ENCODE measurements around the gene ZAP70. TPM values are rescaled to one million over a fixed set of nuclear protein-coding genes. Genes with fewer than 3 reads are reported as not detected.

The ZAP70 gene
- total RNA-seq, 1 experiment from 2014 or later = not detected

DNA sequence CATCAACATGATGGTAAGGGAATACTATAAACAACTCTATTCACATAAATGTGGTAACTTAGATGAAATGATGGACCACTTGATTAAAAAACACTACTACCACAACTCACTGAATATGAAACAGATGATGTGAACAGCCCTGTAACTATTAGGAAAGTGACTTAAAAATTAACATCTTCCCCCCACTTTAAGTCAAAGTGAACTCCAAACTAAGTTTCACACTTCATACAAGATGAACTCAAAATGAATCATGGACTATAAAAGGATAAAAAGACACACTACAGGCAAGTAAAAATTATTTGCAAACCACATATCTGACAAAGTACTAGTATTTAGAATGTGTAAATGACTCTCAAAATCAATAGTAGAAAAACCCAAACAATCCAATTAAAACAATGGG is 71.6 kb downstream of the ZAP70 start:
- Histone ChIP-seq H4K20me1 (ENCODE audit: insufficient read depth) (no peaks in the 10 kb centered on the region), H3K27me3 (ENCODE audit: insufficient read depth, low read depth) (no peaks in the 10 kb centered on the region), H3K79me2 (ENCODE audit: low read depth) (no peaks in the 10 kb centered on the region), H3K4me2 (no peak overlapping the region), H3K9me3 (ENCODE audit: insufficient read depth, low read depth) (no peaks in the 10 kb centered on the region), H3K27ac (no peak overlapping the region), H3K4me1 (replicated peaks; ENCODE audit: insufficient read depth) (no peaks in the 10 kb centered on the region), H3K36me3 (ENCODE audit: low read depth) (no peaks in the 10 kb centered on the region), H3K4me3 (no peak overlapping the region), H3K9me2 (ENCODE audit: insufficient read depth) (no peaks in the 10 kb centered on the region), H3F3A (ENCODE audit: insufficient read depth, low read depth) (no peaks in the 10 kb centered on the region), H2AFZ (no peak overlapping the region)
- POLR2A ChIA-PET (ENCODE audit: unreplicated experiment) = no interaction called here
- no peak for DNase-seq
- BruUV-seq (replicated peaks) = no TSS peak
- TF ChIP-seq, protein P1, sequence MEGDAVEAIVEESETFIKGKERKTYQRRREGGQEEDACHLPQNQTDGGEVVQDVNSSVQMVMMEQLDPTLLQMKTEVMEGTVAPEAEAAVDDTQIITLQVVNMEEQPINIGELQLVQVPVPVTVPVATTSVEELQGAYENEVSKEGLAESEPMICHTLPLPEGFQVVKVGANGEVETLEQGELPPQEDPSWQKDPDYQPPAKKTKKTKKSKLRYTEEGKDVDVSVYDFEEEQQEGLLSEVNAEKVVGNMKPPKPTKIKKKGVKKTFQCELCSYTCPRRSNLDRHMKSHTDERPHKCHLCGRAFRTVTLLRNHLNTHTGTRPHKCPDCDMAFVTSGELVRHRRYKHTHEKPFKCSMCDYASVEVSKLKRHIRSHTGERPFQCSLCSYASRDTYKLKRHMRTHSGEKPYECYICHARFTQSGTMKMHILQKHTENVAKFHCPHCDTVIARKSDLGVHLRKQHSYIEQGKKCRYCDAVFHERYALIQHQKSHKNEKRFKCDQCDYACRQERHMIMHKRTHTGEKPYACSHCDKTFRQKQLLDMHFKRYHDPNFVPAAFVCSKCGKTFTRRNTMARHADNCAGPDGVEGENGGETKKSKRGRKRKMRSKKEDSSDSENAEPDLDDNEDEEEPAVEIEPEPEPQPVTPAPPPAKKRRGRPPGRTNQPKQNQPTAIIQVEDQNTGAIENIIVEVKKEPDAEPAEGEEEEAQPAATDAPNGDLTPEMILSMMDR (conservative IDR thresholded peaks at IDR 0.05) = no peak
- TF ChIP-seq EZH2 (IDR thresholded peaks at IDR 0.05; ENCODE audit: low read depth) = no peak
- intact Hi-C loops (cut with micrococcal nuclease; ENCODE audit: unreplicated experiment) = no loop called here
- CTCF ChIA-PET = no interaction called here

- Histone ChIP-seq H3K9me3 (ENCODE audit: insufficient read depth, low read depth) (no peaks in the 10 kb centered on the region), H3F3A (ENCODE audit: insufficient read depth, low read depth) (no peaks in the 10 kb centered on the region), H3K4me1 (replicated peaks; ENCODE audit: insufficient read depth) (no peaks in the 10 kb centered on the region), H3K27me3 (ENCODE audit: insufficient read depth, low read depth) (no peaks in the 10 kb centered on the region), H3K79me2 (ENCODE audit: low read depth) (no peaks in the 10 kb centered on the region), H2AFZ (no peak overlapping the region), H3K4me3 (no peak overlapping the region), H4K20me1 (ENCODE audit: insufficient read depth) (no peaks in the 10 kb centered on the region), H3K27ac (no peak overlapping the region), H3K36me3 (ENCODE audit: low read depth) (no peaks in the 10 kb centered on the region), H3K4me2 (no peak overlapping the region), H3K9me2 (ENCODE audit: insufficient read depth) (no peaks in the 10 kb centered on the region)
- CTCF ChIA-PET = no interaction called here
- no TSS peak for BruUV-seq (replicated peaks)
- no peak for DNase-seq
- POLR2A ChIA-PET (ENCODE audit: unreplicated experiment) = no interaction called here
- no peak for TF ChIP-seq EZH2 (IDR thresholded peaks at IDR 0.05; ENCODE audit: low read depth)
- TF ChIP-seq, protein P1 (conservative IDR thresholded peaks at IDR 0.05) = no peak
- intact Hi-C loops (cut with micrococcal nuclease; ENCODE audit: unreplicated experiment) = no loop called here
These were observed 72.4 kb downstream of the ZAP70 start for GRCh38 chr2:97785818-97786217.

DNA sequence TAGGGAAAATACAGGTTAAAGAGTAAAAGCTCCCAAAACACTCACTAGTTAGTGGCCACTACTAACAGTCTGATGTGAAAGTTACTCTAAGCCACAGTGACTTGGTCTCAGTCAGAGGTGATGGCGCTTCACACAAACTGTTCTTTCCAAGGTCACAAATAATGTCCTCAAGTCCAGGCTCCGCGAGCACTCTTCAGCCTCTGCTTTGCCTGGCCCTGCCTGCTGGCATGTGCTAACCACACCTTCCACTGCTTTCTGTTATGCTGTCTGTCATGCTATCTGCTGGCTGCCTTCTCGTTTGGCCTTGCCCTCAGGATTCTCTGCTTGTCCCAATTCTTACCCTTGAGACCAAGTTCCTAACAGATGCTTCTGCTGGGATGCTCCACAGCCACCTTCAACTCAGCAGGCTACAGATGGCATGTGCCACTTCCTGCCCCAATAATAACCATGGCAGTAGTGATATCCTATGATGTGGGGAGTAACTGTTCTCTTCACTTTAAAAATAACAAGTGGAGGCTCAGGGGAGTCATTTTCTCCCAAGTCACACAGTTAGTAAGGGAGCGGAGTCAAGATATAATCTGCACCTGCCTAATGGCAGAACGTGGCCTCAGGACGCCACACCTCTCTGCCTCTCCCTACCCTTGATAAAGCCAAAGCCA is 75.7 kb downstream of the ZAP70 start:
- BruUV-seq (replicated peaks) = no TSS peak
- Histone ChIP-seq H3K27me3 (ENCODE audit: insufficient read depth, low read depth) (no peaks in the 10 kb centered on the region), H3K79me2 (ENCODE audit: low read depth) (no peaks in the 10 kb centered on the region), H3K4me1 (replicated peaks; ENCODE audit: insufficient read depth) (no peaks in the 10 kb centered on the region), H3F3A (ENCODE audit: insufficient read depth, low read depth) (no peaks in the 10 kb centered on the region), H3K9me3 (ENCODE audit: insufficient read depth, low read depth) (no peaks in the 10 kb centered on the region), H4K20me1 (ENCODE audit: insufficient read depth) (no peaks in the 10 kb centered on the region), H3K4me3 (no peak overlapping the region), H3K9me2 (ENCODE audit: insufficient read depth) (no peaks in the 10 kb centered on the region), H3K36me3 (ENCODE audit: low read depth) (peaks cover 5% of the 10 kb centered on the region; the same call in 1 of the 2 replicates), H3K4me2 (no peak overlapping the region), H2AFZ (no peak overlapping the region), H3K27ac (no peak overlapping the region)
- TF ChIP-seq, protein P1 (conservative IDR thresholded peaks at IDR 0.05) = no peak
- TF ChIP-seq EZH2 (IDR thresholded peaks at IDR 0.05; ENCODE audit: low read depth) = no peak
- DNase-seq = no peak
- ChIA-PET POLR2A (ENCODE audit: unreplicated experiment) (no interaction called here), CTCF (no interaction called here)
- intact Hi-C loops (cut with micrococcal nuclease; ENCODE audit: unreplicated experiment) = no loop called here

Other genes starting within 250 kb of the ZAP70 start
- gene ANKRD36B, start 123.7 kb upstream of the ZAP70 start, total RNA-seq (2021) = 26.2 and 34.0 TPM in 2 replicates
- 310 and 345 TPM in 2 replicates for gene COX5B, start 67.5 kb upstream of the ZAP70 start, total RNA-seq (2021)
- gene ACTR1B, start 49.5 kb upstream of the ZAP70 start, total RNA-seq (2021) = 49.9 and 83.5 TPM in 2 replicates
- 11.2 and 14.0 TPM in 2 replicates for gene C2orf92, start 43.9 kb upstream of the ZAP70 start, total RNA-seq (2021)